GM19468 (cell line): ENCODE measurements around the gene ACOXL.

Source experiments
- ATAC-seq: cut with Tn5 transposase; IDR thresholded peaks from one replicate; pipeline ENCODE4 v1.9.1; 2021; ENCODE audit warnings: mild to moderate bottlenecking, moderate library complexity, moderate number of reproducible peaks; ENCODE audit not compliant: unreplicated experiment; ENCODE audit errors: extremely low read depth

ACOXL gene

GRCh38 chr2:110747522-110748488 is 15.4 kb downstream of the ACOXL start:
- no peak for ATAC-seq

DNA sequence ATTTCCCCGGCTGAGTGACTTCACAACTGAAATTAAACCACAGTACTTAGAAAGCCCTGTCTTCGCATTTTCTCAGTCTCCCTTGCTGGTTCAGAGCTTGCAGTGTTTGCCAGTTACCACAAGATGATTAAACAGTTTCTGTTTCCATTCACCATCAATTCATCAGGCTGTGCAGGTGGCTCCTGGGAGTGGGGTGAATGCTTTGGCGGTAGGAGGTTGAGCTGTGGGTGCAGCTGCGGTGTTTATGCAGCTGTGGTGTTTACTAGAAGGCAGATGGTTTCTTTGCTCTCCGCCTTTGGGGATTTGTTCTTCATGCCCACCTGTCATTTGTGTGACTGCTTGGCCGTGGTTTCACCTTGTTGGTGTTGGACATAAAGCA is 16.1 kb downstream of the ACOXL start:
- ATAC-seq = peak; percentile 99

GRCh38 chr2:110751642-110752041 is 19.3 kb downstream of the ACOXL start:
- no peak for ATAC-seq

GRCh38 chr2:110752871-110753270 is 20.5 kb downstream of the ACOXL start:
- no peak for ATAC-seq

DNA sequence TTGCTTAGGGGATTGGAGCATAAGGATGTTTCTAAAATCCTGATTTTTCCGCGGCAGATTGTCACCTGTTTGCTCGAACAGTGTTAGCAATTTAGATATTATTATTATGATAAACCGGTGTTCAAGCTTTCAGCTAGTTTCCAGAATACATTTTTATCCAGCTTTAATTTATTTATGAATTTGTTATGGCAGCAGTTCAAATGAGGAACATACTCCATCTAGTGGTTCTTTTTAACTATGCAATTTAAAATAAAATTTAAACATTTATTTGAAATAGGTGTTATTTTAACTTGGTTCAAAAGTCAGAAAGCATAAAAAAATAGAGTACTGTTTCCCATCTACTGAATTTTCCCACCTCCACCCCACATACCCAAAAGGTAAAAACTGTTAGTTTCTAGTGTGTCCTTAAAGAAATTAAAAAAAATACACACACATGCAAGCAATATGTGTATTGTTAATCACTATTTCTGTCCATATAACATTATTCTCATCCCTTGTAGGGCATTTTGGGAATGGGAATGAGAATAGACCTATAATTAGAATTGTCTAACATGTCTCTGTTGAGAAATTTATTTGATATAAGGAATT is 23.2 kb downstream of the ACOXL start:
- no peak for ATAC-seq

DNA sequence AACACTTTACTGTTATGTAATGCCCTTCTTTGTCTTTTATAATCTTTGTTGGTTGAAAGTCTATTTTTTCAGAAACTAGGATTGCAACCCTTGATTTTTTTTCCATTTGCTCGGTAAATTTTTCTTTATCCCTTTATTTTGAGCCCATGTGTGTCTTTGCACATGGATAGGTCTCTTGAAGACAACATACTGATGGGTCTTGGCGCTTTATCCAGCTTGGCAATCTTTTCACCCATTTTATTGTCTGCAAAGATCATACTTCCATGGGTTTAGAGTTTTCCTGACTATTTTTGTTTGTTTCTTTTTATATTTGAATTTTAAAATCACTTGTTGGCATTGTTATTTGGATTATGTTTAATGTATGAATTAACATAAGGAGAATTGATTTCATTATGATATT is 27.0 kb downstream of the ACOXL start:
- no peak for ATAC-seq

- no peak for ATAC-seq
These were observed 32.6 kb downstream of the ACOXL start for GRCh38 chr2:110764931-110765330.

DNA sequence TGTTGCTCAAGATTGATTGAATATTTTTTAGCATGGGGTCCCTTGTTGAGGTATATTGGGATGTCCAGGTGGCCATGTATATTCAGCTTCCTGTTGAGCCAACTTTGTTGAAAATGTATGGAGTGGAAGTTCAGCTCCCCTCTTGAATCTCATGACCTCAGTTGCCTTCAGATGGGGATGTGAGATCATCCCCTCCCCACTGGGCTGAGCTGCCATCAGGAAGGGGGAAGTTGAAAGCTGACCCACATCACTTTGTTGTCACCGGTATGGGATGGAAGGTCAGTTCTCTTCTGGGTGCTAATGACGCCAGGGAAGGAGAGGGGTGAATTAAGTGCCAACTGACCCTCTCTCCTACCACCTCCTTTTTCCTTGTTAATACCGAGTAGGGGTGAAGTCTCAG is 33.9 kb downstream of the ACOXL start:
- ATAC-seq = no peak

DNA sequence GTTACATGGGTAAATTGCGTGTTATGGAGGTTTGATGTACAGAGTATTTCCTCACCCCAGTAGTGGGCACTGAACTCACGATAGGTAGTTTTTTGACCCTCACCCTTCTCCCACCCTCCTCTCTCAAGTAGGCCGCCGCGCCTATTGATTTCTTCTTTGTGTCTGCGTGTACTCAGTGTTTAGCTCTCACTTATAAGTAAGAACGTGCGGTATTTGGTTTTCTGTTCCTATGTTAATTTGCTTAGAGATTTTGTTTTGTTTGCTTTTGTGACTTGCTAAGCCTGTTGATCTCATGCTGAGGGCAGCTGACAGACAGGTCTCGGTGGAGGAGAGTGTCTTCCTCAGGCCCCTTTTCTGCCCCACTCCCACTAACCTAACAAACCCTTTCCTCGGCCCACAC is 36.2 kb downstream of the ACOXL start:
- no peak for ATAC-seq

DNA sequence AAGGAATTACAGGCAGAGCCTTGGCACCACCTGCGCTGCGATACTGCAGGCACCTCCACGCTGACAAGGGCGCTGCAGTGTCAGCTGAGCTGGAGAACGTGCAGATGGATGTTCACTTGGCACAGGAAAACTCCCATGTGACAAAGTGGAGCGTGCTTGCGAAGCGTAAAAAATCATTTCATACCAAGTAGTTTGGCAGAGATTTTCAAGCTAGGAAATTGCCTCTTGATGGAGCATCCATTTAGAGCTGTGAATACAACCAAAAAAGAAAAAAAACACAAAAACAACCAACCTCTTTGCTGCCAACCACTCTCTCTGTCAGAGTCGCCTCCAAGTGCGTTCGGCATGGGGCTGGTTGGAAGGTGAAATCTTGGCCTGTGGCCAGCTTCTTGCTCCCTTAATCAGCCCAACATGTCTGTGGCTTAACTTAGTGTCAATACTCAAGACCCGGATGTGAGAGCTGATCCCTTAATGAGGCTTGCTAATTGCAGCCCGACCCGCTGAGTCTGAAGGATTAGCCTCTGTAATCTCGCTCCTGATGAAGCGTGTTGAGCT is 38.1 kb downstream of the ACOXL start:
- ATAC-seq = no peak

GRCh38 chr2:110770959-110771431 is 38.6 kb downstream of the ACOXL start:
- no peak for ATAC-seq

GRCh38 chr2:110771547-110772382 is 39.4 kb downstream of the ACOXL start:
- ATAC-seq = no peak

GRCh38 chr2:110772383-110772755 is 40.0 kb downstream of the ACOXL start:
- no peak for ATAC-seq

DNA sequence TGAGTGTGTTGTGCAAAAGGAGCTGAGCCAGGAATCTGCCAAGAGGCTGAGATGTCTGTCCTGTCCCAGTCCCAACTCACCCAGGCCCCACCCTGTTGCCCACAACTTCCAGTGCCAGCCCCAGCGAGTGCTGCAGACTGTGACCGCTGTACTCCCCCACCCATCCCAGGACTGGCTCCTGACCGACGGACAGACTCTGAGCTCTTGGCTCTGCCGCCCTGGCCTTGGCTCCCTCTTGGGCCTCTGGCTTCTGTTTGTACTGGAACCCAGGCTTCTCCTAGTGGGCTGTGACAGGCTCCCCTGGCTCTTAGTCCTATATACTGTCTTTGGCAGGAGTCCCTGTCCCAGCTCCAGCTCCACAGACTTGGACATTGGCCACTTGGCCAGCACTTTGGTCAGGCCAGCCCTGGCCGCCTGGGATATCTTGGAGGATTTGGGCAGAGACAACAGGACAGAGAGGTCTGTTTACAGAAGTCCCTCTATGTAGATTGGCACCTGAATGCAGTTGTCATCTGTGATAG is 41.1 kb downstream of the ACOXL start:
- ATAC-seq = no peak

DNA sequence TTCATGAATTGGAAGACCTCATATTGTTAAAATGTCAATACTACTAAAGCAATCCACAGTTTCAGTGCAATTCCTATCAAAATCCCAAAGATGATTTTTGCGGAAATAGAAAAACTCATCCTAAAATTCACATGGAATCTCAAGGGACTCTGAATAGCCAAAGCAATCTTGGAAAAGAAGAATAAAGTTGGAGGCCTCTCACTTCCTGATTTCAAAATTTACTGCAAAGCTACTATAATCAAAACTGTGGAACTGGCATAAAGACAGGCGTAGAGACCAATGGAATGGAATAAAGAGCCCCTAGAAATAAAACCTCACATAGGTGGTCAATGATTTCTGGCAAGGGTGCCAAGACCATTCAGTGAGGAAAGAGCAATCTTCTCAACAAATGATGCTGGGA is 42.3 kb downstream of the ACOXL start:
- no peak for ATAC-seq

DNA sequence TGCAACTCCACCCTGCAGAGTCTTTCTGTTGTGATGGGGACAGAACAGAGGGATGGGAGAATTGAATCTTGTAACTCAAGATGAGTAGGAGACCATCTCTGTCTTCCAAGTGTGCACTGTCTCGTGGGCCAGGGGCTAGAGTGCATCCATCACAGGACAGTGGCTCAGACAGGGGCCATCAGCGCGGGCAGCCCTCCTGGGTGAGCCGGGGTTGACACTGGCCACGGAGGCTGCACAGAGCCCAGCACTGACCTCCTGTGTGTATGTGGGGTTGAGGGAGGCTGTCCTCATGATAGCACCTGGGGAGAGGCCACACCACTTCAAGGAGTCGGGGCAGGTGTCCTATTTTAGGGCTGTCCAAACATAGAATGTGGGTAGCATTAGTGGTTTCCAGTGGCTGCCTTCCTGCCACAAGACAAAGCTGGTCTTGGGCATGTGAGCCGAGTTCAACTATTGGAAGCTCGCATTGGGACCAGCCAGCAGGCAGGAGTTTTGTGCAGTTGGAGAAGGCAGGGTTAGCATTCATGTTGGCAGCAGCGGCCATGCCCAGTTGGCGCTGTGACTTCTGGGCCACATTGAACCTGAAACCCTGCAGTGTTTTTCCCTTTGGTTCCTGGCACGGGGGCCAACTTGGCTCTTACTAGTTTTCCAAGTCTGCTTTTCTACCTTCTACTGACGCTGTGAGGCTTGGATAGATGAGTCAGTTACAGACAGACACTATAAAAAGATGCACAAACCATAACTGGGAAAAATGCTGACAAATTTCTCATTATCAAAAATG is 45.3 kb downstream of the ACOXL start:
- ATAC-seq = no peak

- ATAC-seq = no peak
These were observed 48.1 kb downstream of the ACOXL start for GRCh38 chr2:110780461-110780860.

- ATAC-seq = no peak
These were observed 51.0 kb downstream of the ACOXL start for GRCh38 chr2:110783196-110783873.

- no peak for ATAC-seq
These were observed 51.8 kb downstream of the ACOXL start for GRCh38 chr2:110784047-110784631.
